Fibroblast of the aortic adventitia (primary cell): Measurements from ENCODE around the gene MAPKBP1. TPM values are rescaled to one million over a fixed set of nuclear protein-coding genes. Genes with fewer than 3 reads are reported as not detected.

Source experiments
- DNase-seq: peaks from one replicate; pipeline ENCODE4 v3.0.0-alpha.2; 2010; ENCODE audit warnings: low read depth
- H3K4me3 ChIP-seq: 2 replicates; pipeline ENCODE4 v1.5.1; 2011; ENCODE audit warnings: low read depth, mild to moderate bottlenecking, control low read depth, low read length, moderate library complexity
- CTCF ChIP-seq: IDR thresholded peaks from 2 replicates; pipeline ENCODE4 v1.5.1; 2011; ENCODE audit warnings: mild to moderate bottlenecking, low read length, control low read depth, inconsistent platforms; ENCODE audit not compliant: insufficient read depth
- total RNA-seq: library from RNA; depleted of rRNA; stranded (reverse); fragments of >200 nt; gene quantifications from 2 replicates; pipeline ENCODE4 v1.2.3, GENCODE V29; 2012; ENCODE audit warnings: low replicate concordance

Gene MAPKBP1
- total RNA-seq, 1 donor, result 20.8 TPM

DNA sequence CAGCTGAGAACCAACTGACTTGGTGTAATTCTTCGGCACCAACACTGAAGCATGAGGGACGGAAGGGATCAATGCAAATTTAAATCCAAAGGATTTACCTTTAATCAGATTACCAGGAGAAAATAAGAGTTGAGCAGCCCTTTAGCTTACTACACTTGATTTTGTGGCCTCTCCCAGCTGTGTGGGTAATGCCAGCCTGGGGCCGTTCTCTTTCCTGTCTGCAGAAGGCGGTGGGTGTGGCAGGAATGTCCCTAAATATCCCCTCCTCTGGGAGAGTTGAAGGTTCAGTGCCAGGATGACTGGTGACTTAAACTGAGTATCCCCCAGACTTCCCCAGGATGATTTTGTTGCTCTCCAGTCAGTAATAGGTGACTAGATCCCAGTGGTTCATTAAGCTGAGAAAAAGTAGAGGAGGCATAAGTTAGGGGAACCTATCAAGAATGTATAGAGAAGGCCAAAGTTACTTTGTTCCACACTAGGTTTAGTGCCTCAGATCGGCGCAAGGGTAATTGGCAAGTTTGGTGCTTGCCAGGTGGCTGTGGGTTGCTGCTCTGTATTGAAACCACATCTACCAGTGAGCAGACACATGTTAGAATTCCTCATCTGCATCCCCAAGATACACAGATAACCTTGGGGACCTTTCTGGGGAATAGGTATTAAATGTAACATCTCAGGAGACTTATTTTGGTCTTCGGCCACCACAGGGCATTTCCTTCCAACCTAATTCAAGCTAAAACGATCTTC, 23.1 kb downstream of the MAPKBP1 start:
- DNase-seq, result no peak
- no peak overlapping the region for H3K4me3 ChIP-seq
- TF ChIP-seq CTCF, result no peak

DNA sequence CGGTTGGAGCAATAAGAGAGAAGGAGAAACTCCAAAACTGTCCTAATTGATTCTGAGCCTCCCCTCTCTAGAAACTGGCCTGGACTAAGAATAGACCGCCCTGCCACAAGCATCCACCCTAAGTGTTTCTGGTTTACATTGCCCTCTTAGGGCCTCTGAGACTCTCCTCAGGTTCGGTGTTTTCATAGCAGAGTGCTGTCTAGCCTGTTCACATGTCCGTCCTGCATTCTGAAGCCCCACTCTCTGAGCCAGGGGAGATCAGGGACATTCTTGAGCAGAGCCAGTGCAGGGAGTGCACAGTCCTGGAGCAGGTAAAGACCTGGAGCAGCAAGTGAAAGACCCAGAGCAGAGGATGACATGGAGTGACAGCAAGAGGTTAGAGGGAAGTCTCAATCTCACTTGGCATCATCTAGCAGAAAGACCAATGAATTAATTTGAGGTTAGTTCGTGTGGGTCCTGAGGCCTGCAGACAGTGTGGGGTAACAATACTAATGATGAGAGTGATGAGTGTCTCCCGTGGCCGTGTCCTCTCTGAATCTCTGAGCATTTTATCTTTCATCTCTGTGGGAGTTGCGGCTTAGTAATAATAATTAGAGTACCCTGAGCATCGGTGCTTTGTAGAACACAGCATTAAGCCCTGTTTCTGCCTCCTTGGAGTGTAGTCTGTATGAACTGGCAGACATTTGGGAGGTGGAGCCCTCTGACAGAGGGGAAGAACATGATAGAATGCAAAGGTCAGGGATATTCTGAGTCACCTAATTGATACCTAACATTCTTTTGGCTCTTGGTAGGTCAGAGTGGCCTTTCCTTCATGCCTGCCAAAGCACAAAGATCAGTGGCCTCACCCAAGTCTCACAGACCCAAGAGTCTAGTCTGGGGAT, 24.6 kb downstream of the MAPKBP1 start:
- TF ChIP-seq CTCF, result no peak
- DNase-seq, result peak; percentile 20
- no peak overlapping the region for H3K4me3 ChIP-seq

GRCh38 chr15:41799488-41799805, 25.2 kb downstream of the MAPKBP1 start:
- TF ChIP-seq CTCF, result no peak
- H3K4me3 ChIP-seq, result no peak overlapping the region
- DNase-seq, result no peak

DNA sequence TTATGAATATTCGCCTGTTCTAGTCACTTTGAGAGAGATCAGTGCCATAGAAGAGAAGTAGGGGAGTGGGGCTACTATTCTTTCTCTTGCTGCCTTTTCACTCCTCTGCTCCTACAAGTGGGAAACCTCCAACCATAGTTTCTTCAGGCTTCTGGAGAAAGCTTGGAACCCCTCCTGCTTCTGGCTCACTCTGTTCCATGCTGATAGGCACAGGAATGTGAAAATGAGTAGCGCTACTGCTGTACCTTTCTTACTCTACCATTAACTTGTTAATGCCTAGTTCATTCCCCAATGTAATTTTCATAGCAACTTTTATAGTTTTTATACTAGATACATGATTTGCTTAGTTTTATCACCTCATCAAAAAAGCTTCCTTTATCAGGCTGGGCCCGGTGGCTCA, 26.9 kb downstream of the MAPKBP1 start:
- no peak for TF ChIP-seq CTCF
- no peak overlapping the region for H3K4me3 ChIP-seq
- no peak for DNase-seq

GRCh38 chr15:41801850-41802455, 27.7 kb downstream of the MAPKBP1 start:
- peak; percentile 41 for DNase-seq
- no peak for TF ChIP-seq CTCF
- no peak overlapping the region for H3K4me3 ChIP-seq

- no peak for DNase-seq
- TF ChIP-seq CTCF, result no peak
- H3K4me3 ChIP-seq, result no peak overlapping the region
Measured at GRCh38 chr15:41804361-41804760, 30.1 kb downstream of the MAPKBP1 start.
